ENCODE results near the gene GRIA4. TPM values are rescaled to one million over a fixed set of nuclear protein-coding genes. Genes with fewer than 3 reads are reported as not detected.

The GRIA4 gene
- polyA plus RNA-seq, 1 donor from 2014 or later, result 6.3 TPM

DNA sequence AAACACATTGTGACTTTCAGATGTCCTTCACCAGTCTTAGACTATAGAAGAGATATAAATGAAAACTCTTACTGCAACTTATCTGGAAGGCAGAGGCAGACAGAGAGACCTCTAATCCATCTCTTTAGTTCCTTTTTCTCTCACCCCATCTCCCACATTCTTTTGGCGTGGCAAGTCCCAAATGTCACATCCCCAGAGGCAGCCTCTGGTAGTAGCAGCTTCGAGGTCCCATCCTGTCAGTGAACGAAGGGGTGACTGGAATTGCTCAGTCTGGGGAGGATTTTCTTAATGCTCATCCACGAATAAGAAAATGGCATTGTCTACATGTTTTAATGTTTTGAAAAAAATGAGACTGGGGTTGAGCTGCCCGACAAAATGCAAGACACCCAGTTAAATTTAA is 201.4 kb downstream of the GRIA4 start:
- H4K20me1 ChIP-seq (ENCODE audit: insufficient read depth), result no peaks in the 10 kb centered on the region
- TF ChIP-seq REST (IDR thresholded peaks at IDR 0.05; ENCODE audit: borderline replicate concordance) (no peak), SMC3 (conservative IDR thresholded peaks at IDR 0.05; ENCODE audit: poor library complexity) (no peak), TAF1 (IDR thresholded peaks at IDR 0.05; ENCODE audit: low read depth) (no peak), RAD21 (conservative IDR thresholded peaks at IDR 0.05) (no peak), POLR2AphosphoS5 (IDR thresholded peaks at IDR 0.05) (no peak), EP300 (conservative IDR thresholded peaks at IDR 0.05; ENCODE audit: poor library complexity, severe bottlenecking) (no peak), EZH2 (IDR thresholded peaks at IDR 0.05; ENCODE audit: borderline replicate concordance, insufficient read depth, low read length, poor library complexity, severe bottlenecking) (no peak), MXI1 (conservative IDR thresholded peaks at IDR 0.05; ENCODE audit: poor library complexity, severe bottlenecking) (no peak), CTCF (IDR thresholded peaks at IDR 0.05; ENCODE audit: poor library complexity, severe bottlenecking) (no peak)
- H3F3A ChIP-seq (ENCODE audit: insufficient read depth, low read length, poor library complexity, severe bottlenecking), result no peaks in the 10 kb centered on the region
- H3K4me3 ChIP-seq (ENCODE audit: low read length), result no peak overlapping the region
- H3K27me3 ChIP-seq (ENCODE audit: insufficient read depth, low read depth, low read length), result no peaks in the 10 kb centered on the region
- H3K9me2 ChIP-seq (ENCODE audit: insufficient read depth, low read length), result no peaks in the 10 kb centered on the region
- no peaks in the 10 kb centered on the region for H3K36me3 ChIP-seq (ENCODE audit: insufficient read depth, low read length)
- H3K4me2 ChIP-seq (ENCODE audit: low read length), result no peak overlapping the region
- H3K9me3 ChIP-seq (ENCODE audit: low read length), result no peaks in the 10 kb centered on the region
- H3K79me2 ChIP-seq (replicated peaks; ENCODE audit: insufficient read depth, low read length), result no peaks in the 10 kb centered on the region
- no peak overlapping the region for H3K27ac ChIP-seq (ENCODE audit: low read length)
- no peak overlapping the region for H3K9ac ChIP-seq (ENCODE audit: low read length)
- no peak overlapping the region for H2AFZ ChIP-seq (ENCODE audit: low read depth, low read length)

DNA sequence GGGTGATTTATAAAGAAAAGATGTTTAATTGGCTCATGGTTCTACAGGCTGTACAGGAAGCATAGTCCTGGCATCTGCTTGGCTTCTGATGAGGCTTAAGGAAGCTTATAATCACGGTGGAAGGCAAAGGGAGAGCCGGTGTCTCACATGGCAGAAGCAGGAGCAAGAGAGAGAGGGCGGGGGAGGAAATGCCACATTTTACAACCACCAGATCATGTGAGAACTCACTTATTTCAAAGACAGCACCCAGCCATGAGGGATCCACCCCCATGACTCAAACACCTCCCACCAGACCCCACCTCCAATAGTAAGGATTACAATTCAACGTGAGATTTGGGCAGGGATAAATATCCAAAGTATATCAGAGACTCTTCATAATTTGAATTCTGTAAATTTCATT is 211.5 kb downstream of the GRIA4 start:
- Histone ChIP-seq H3K9me3 (ENCODE audit: low read length) (no peaks in the 10 kb centered on the region), H3K27me3 (ENCODE audit: insufficient read depth, low read depth, low read length) (no peaks in the 10 kb centered on the region), H3K9me2 (ENCODE audit: insufficient read depth, low read length) (no peaks in the 10 kb centered on the region), H3K9ac (ENCODE audit: low read length) (no peak overlapping the region), H3K4me3 (ENCODE audit: low read length) (no peak overlapping the region), H3F3A (ENCODE audit: insufficient read depth, low read length, poor library complexity, severe bottlenecking) (no peaks in the 10 kb centered on the region), H2AFZ (ENCODE audit: low read depth, low read length) (no peak overlapping the region), H3K27ac (ENCODE audit: low read length) (no peak overlapping the region), H3K79me2 (replicated peaks; ENCODE audit: insufficient read depth, low read length) (no peaks in the 10 kb centered on the region), H3K36me3 (ENCODE audit: insufficient read depth, low read length) (no peaks in the 10 kb centered on the region), H4K20me1 (ENCODE audit: insufficient read depth) (no peaks in the 10 kb centered on the region), H3K4me2 (ENCODE audit: low read length) (no peak overlapping the region)
- TF ChIP-seq TAF1 (IDR thresholded peaks at IDR 0.05; ENCODE audit: low read depth) (no peak), REST (IDR thresholded peaks at IDR 0.05; ENCODE audit: borderline replicate concordance) (no peak), EP300 (conservative IDR thresholded peaks at IDR 0.05; ENCODE audit: poor library complexity, severe bottlenecking) (no peak), CTCF (IDR thresholded peaks at IDR 0.05; ENCODE audit: poor library complexity, severe bottlenecking) (no peak), SMC3 (conservative IDR thresholded peaks at IDR 0.05; ENCODE audit: poor library complexity) (no peak), RAD21 (conservative IDR thresholded peaks at IDR 0.05) (no peak), MXI1 (conservative IDR thresholded peaks at IDR 0.05; ENCODE audit: poor library complexity, severe bottlenecking) (no peak)

Data from neural cell (in vitro differentiated cells).